ENCODE data around the gene CEP170B.
A peak's percentile ranks its signal among the peaks of the same experiment; 100 is the strongest.
"Not testable (repeated sequence)": the region's sequence is repeated elsewhere in the genome, so short reads cannot be mapped to it uniquely, and the experiment has no call there.

Gene CEP170B

DNA sequence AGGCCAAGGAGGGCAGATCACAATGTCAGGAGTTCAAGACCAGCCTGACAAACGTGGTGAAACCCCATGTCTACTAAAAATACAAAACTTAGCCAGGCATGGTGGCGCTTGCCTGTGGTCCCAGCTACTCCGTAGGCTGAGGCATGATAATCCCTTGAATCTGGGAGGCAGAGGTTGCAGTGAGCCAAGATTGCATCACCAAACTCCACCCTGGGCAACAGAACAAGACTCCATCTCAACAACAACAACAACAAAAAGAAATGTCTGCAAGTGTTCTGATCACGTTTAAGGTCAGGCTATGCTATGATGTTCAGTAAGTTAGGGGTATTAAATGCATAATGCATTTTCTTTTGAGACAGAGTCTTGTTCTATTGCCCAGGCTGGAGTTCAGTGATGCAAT, 52.9 kb downstream of the CEP170B start:
- Histone ChIP-seq H3K4me1 (ENCODE audit: control insufficient read depth, low read length) (peaks cover 12% of the 10 kb centered on the region), H3K9me2 (replicated peaks; ENCODE audit: control insufficient read depth, low read length) (no peaks in the 10 kb centered on the region), H3K36me3 (ENCODE audit: control insufficient read depth, low read length) (no peaks in the 10 kb centered on the region), H4K20me1 (ENCODE audit: control insufficient read depth, insufficient read depth, low read depth, low read length) (no peaks in the 10 kb centered on the region), H3K4me2 (ENCODE audit: low read length) (no peak overlapping the region), H3K4me3 (ENCODE audit: low read length) (no peak overlapping the region), H3K27me3 (ENCODE audit: control insufficient read depth, low read length) (peaks cover 22% of the 10 kb centered on the region), H3K27ac (ENCODE audit: low read depth, low read length) (no peak overlapping the region), H3F3A (ENCODE audit: control insufficient read depth, insufficient read depth) (no peaks in the 10 kb centered on the region), H3K9me3 (ENCODE audit: control insufficient read depth, insufficient read depth, low read length) (peaks cover 3% of the 10 kb centered on the region), H3K79me2 (ENCODE audit: control insufficient read depth, low read length) (no peaks in the 10 kb centered on the region)
- TF ChIP-seq, protein P1, sequence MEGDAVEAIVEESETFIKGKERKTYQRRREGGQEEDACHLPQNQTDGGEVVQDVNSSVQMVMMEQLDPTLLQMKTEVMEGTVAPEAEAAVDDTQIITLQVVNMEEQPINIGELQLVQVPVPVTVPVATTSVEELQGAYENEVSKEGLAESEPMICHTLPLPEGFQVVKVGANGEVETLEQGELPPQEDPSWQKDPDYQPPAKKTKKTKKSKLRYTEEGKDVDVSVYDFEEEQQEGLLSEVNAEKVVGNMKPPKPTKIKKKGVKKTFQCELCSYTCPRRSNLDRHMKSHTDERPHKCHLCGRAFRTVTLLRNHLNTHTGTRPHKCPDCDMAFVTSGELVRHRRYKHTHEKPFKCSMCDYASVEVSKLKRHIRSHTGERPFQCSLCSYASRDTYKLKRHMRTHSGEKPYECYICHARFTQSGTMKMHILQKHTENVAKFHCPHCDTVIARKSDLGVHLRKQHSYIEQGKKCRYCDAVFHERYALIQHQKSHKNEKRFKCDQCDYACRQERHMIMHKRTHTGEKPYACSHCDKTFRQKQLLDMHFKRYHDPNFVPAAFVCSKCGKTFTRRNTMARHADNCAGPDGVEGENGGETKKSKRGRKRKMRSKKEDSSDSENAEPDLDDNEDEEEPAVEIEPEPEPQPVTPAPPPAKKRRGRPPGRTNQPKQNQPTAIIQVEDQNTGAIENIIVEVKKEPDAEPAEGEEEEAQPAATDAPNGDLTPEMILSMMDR (IDR thresholded peaks at IDR 0.05; ENCODE audit: low read depth, low read length, poor library complexity, severe bottlenecking), result no peak

DNA sequence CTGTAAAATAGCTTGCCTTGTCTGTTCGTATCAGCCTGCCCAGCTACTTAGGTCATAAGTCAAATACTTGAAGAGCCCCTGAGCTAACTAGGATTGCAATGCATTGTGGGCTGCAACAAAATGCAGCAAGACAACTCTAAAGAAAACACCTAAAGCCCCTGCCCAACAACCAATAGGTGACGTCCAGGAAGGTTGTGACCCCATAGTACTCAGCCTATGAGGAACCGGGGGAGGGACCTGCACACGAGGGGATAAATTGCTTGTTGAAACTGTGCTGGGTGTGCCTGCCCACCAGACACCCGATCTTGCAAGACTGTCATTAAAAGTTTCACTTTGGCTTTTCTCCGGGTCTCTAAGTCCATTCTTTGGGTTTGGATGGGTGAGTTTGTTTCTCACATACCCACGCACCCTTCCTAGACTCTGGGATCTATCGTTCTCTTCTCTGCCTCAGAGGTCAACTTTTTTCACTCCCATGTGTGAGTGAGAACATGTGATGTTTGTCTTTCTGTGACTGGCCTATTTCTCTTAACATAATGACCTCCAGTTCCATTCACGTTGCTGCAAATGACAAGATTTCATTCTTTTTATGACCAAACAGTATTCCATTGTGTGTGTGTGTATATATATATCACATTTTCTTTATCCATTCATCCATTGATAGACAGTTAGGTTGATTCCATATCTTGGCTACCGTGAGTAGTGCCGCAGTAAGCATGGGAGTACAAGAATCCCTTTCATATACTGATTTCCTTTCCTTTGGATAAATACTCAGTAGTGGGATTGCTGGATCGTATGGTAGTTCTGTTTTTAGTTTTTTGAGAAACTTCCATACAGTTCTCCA, 54.3 kb downstream of the CEP170B start:
- H4K20me1 ChIP-seq (ENCODE audit: control insufficient read depth, insufficient read depth, low read depth, low read length); H3K4me3 ChIP-seq (ENCODE audit: low read length); H3K4me2 ChIP-seq (ENCODE audit: low read length); H3F3A ChIP-seq (ENCODE audit: control insufficient read depth, insufficient read depth); H3K9me3 ChIP-seq (ENCODE audit: control insufficient read depth, insufficient read depth, low read length); H3K27ac ChIP-seq (ENCODE audit: low read depth, low read length); H3K79me2 ChIP-seq (ENCODE audit: control insufficient read depth, low read length); H3K36me3 ChIP-seq (ENCODE audit: control insufficient read depth, low read length); H3K9me2 ChIP-seq (replicated peaks; ENCODE audit: control insufficient read depth, low read length): not testable (repeated sequence)
- Histone ChIP-seq H3K27me3 (ENCODE audit: control insufficient read depth, low read length) (peaks cover 16% of the 10 kb centered on the region), H3K4me1 (ENCODE audit: control insufficient read depth, low read length) (peaks cover 21% of the 10 kb centered on the region)

DNA sequence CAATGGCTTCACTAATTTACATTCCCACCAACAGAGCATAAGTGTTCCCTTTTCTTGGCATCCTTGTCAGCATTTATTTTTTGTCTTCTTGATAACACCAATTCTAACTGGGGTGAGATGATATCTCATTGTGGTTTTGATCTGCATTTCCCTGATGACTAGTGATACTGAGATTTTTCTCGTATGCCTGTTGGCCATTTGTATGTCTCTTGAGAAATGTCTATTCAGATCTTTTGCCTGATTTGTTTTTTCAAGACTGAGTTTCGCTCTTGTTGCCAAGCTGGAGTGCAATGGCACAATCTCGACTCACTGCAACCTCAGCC, 54.9 kb downstream of the CEP170B start:
- TF ChIP-seq, protein P1 (IDR thresholded peaks at IDR 0.05; ENCODE audit: low read depth, low read length, poor library complexity, severe bottlenecking), result no peak
- no peak for TF ChIP-seq EZH2phosphoT487 (IDR thresholded peaks at IDR 0.05; ENCODE audit: borderline replicate concordance, low read length)
- no peak overlapping the region for H3K4me2 ChIP-seq (ENCODE audit: low read length)
- peaks cover 26% of the 10 kb centered on the region for H3K4me1 ChIP-seq (ENCODE audit: control insufficient read depth, low read length)
- no peaks in the 10 kb centered on the region for H4K20me1 ChIP-seq (ENCODE audit: control insufficient read depth, insufficient read depth, low read depth, low read length)
- no peaks in the 10 kb centered on the region for H3K36me3 ChIP-seq (ENCODE audit: control insufficient read depth, low read length)
- peaks cover 4% of the 10 kb centered on the region; the same call in 1 of the 2 replicates for H3F3A ChIP-seq (ENCODE audit: control insufficient read depth, insufficient read depth)
- peaks cover 7% of the 10 kb centered on the region; the same call in 1 of the 2 replicates for H3K9me3 ChIP-seq (ENCODE audit: control insufficient read depth, insufficient read depth, low read length)
- no peak overlapping the region for H3K4me3 ChIP-seq (ENCODE audit: low read length)
- H3K79me2 ChIP-seq (ENCODE audit: control insufficient read depth, low read length), result no peaks in the 10 kb centered on the region
- no peak overlapping the region for H3K27ac ChIP-seq (ENCODE audit: low read depth, low read length)
- H3K27me3 ChIP-seq (ENCODE audit: control insufficient read depth, low read length), result peaks cover 13% of the 10 kb centered on the region
- no peaks in the 10 kb centered on the region for H3K9me2 ChIP-seq (replicated peaks; ENCODE audit: control insufficient read depth, low read length)

DNA sequence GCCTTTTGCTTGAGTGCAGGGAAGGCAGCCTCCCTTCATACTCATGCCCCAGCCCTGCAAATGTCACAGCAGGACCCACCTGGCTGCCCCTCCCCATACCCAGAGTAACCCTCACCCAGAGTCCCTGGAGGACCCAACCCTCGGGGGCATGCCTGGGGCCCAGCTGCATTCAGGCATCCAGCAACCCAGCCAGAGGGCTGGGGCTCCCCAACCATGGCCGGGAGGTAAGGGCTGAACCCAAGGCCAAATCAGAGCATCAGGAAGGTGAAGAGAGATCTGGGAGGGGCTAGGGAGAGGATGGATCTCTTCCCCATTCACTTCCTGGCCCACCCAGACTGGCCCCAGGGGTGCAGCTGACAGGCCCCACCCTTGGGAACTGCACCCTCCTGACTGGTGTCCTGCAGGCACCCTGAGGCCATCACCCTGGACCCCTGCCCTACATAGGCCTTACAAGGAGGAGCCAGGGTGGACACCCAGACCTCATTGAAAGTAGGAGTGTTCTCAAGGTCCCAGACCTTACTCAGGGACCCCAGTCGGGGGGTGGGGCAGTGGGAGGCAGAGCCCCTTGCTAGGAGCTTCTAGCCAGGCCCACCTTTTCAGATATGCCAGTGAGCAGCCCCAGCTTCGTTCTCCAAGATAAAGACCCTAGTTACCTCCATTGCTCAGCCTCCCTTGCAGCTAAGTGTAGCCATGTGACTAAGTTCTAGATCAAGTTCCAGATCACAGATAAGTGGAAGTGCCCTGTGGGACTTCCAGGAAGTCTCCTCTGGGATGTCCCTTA, 58.8 kb downstream of the CEP170B start:
- TF ChIP-seq, protein P1 (IDR thresholded peaks at IDR 0.05; ENCODE audit: low read depth, low read length, poor library complexity, severe bottlenecking), result no peak
- TF ChIP-seq EZH2phosphoT487 (IDR thresholded peaks at IDR 0.05; ENCODE audit: borderline replicate concordance, low read length), result no peak
- H3F3A ChIP-seq (ENCODE audit: control insufficient read depth, insufficient read depth), result peaks cover 8% of the 10 kb centered on the region
- no peaks in the 10 kb centered on the region for H3K9me2 ChIP-seq (replicated peaks; ENCODE audit: control insufficient read depth, low read length)
- peaks cover 56% of the 10 kb centered on the region for H3K4me1 ChIP-seq (ENCODE audit: control insufficient read depth, low read length)
- peaks cover 7% of the 10 kb centered on the region; the same call in 1 of the 2 replicates for H3K9me3 ChIP-seq (ENCODE audit: control insufficient read depth, insufficient read depth, low read length)
- peak overlapping the region; percentile 74 for H3K4me3 ChIP-seq (ENCODE audit: low read length)
- 0 out of 2 replicates have a peak, but pooled peaks cover 4% of the 10 kb centered on the region for H3K79me2 ChIP-seq (ENCODE audit: control insufficient read depth, low read length)
- H3K27ac ChIP-seq (ENCODE audit: low read depth, low read length), result peak overlapping the region; percentile 78
- H3K4me2 ChIP-seq (ENCODE audit: low read length), result peak overlapping the region; percentile 97
- no peaks in the 10 kb centered on the region for H4K20me1 ChIP-seq (ENCODE audit: control insufficient read depth, insufficient read depth, low read depth, low read length)
- 0 out of 2 replicates have a peak, but pooled peaks cover 2% of the 10 kb centered on the region for H3K27me3 ChIP-seq (ENCODE audit: control insufficient read depth, low read length)
- H3K36me3 ChIP-seq (ENCODE audit: control insufficient read depth, low read length), result no peaks in the 10 kb centered on the region
